GM21529 (cell line): ENCODE measurements around the gene BLTP1.

ENCODE experiments used
- ATAC-seq: cut with Tn5 transposase; IDR thresholded peaks from one replicate; pipeline ENCODE4 v1.9.1; 2021; ENCODE audit not compliant: unreplicated experiment

The BLTP1 gene

GRCh38 chr4:122170775-122171174 lies 18.6 kb downstream of the BLTP1 start:
- no peak for ATAC-seq

- no peak for ATAC-seq
Measured at GRCh38 chr4:122171323-122171722, 19.2 kb downstream of the BLTP1 start.

GRCh38 chr4:122172266-122172665 lies 20.1 kb downstream of the BLTP1 start:
- no peak for ATAC-seq

- ATAC-seq = no peak
Measured at GRCh38 chr4:122178961-122179360, 26.8 kb downstream of the BLTP1 start.

GRCh38 chr4:122195718-122196117 lies 43.6 kb downstream of the BLTP1 start:
- ATAC-seq = no peak
